T47D (cell line): Measurements from ENCODE around the gene IRF5.
A peak's percentile ranks its signal among the peaks of the same experiment; 100 is the strongest.

ENCODE experiments used
- DNase-seq, 2 experiments: peaks; one replicate each; pipeline versions ENCODE4 v3.0.0 to v3.0.0-alpha.2; 2011 to 2012; ENCODE audit warnings: low read depth in 1 of 2, low spot score in 1 of 2
- JUND ChIP-seq: IDR thresholded peaks from 2 replicates; pipeline ENCODE4 v1.6.1; 2012; ENCODE audit warnings: low read depth
- in situ Hi-C: cut with HindIII; loops from 2 replicates; pipeline ENCODE4 v1.10.0; 2016; ENCODE audit warnings: low sequenced_read_pairs, low pct_unique_long_range_greater_than_20kb

The IRF5 gene

DNA sequence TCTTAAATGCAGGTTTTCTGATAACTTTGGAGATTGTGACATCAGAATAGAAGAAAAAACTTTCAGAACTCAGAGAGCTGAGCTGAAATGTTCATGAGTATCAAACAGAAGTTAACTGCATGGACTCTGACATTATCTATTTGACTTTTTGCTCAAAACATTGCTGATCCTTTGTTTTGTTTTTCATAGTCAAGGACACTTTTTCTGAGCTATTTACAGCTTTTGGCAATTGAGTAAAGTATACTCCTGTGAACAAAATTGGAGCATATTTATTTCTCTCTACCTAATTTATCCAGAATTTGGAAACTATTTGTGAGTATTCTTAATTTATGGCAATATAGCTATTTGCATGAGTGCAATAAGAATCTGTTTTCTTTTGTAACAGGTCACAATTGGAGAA lies 38.3 kb upstream of the IRF5 start:
- no peak for TF ChIP-seq JUND
- in situ Hi-C loops = no loop called here
- DNase-seq = peak in 1 of 2 experiments; percentile 12

DNA sequence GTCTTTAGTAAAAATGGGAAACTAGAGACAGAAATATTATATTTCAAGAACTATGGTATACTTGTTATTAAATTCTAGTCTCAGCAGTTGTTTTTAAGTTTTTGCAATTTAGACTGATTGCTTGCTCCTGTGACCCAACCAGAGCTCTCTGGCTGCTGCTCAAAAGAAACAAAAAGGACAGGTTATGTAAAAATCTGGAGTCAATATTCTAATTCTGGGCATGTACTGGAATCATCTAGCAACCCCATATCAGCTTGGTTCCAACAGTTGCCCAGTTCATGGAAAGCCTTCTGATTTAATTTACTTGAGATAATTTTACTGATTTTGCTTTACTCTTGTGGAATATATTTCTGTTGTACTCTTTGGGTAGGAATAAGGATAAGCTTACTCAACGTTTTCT lies 37.5 kb upstream of the IRF5 start:
- in situ Hi-C loops = no loop called here
- no peak for DNase-seq
- TF ChIP-seq JUND = no peak

DNA sequence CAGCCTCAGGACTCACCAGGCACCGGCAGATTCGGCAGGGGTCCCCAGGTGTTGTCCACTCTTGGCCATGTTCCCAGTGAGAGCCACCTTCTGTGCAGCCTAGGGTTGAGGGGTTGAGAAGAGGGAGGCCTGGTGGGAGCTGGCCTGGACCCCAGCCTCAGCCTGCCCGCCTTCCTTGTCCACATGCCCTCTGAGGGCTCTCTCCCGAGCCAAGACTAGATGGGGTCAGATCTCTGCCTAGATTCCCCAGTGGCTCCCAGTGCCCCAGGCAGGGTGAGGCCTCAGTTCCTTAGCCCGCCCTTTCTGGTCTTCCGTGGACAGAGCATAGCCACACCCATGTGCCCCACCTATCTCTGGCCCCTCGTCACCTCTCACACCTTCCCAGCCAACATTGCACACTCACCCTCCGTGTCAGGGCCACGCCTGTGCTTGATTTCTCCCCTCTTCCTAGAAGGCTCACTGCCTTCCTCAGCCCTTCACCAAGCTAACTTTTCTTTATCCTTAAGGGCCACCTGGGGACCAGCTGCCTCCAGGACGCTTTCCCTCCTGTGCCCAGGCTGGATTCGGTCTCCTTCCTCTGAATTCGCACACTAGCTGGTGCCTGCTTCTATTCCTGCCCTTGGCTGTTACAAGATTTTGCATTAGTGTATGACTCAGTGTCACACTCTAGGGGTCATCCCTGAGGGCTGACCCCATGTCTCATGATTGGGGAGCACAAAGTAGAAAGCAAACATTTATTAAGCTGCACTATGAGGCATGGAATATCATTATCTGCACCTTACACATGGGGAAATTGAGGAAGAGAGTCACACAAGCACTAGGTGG lies 34.8 kb upstream of the IRF5 start:
- DNase-seq = no peak
- in situ Hi-C loops = no loop called here
- TF ChIP-seq JUND = no peak

DNA sequence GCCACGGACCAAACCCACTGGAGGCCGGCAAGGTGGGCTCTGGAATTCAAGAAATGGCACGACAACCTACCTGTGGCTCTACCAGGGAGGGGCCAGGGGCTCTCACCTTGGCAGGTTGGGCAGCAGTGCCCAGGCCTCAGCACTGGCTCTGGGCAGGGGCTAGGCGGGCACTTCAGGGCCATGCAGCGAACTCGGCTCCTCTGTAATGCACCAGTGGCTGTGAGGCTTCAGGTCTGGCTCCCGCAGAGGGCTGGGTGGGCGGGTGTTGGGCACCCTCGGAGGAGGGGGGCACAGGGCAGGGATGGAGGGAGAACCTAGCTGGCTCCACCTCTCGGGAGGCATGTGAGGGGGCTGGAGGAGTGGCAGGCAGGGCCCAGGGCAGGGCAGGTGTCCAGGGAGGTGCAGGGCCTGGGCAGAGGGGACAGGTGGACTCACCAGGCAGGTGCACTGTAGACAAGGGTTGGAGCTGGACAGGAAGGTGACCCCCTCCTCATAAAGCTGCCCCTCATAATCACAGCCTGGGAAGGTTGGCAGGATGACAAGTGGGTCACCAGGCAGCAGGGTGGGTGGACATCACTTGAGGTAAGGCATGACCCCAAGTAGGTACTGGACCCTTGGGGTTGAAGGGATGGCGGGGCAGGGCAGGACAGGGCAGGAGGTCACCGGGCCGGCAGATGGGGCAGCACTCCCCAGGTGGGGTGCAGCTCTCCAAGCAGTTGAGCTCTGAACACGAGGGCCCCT lies 33.9 kb upstream of the IRF5 start:
- in situ Hi-C loops = no loop called here
- DNase-seq = no peak
- no peak for TF ChIP-seq JUND

DNA sequence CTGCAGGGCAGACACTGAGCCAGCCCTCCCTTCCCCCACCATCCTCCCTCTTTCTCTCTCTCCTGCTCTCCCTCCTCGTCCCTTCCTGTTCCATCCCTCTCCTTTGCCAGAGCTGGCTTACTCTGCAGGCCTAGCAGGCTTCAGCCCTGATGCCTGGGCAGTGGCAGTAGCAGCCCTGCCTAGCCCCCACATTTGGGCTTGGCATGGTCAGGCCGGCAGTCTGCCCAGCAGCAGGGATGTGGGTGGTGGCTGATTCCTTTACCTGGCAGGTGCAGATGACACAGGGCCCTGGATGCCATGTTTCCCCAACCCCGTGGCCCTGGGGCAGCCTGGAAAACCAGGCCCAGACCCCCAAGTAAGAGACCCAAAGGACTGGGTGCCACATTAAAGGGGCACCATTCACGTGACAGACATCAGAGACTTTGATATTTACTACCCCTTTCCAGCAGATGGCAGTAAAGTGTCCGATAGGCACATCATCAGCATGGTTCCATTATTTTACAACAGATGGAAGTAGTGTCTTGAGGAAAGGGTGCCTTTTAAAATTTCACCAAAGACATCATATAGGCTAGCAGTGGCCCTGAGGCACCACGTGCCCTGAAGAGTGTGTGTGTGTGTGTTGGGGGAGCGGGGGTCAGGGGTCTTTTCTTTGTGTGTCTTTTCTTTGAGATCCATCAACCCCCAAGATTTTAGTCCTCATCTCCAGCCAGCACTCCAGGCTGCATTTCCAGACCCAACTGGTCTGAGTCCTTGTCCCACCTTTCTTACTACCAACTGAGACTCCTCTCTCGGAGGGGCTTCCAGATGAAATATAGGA lies 33.1 kb upstream of the IRF5 start:
- in situ Hi-C loops = no loop called here
- TF ChIP-seq JUND = no peak
- DNase-seq = peak; percentile 63 to 69

DNA sequence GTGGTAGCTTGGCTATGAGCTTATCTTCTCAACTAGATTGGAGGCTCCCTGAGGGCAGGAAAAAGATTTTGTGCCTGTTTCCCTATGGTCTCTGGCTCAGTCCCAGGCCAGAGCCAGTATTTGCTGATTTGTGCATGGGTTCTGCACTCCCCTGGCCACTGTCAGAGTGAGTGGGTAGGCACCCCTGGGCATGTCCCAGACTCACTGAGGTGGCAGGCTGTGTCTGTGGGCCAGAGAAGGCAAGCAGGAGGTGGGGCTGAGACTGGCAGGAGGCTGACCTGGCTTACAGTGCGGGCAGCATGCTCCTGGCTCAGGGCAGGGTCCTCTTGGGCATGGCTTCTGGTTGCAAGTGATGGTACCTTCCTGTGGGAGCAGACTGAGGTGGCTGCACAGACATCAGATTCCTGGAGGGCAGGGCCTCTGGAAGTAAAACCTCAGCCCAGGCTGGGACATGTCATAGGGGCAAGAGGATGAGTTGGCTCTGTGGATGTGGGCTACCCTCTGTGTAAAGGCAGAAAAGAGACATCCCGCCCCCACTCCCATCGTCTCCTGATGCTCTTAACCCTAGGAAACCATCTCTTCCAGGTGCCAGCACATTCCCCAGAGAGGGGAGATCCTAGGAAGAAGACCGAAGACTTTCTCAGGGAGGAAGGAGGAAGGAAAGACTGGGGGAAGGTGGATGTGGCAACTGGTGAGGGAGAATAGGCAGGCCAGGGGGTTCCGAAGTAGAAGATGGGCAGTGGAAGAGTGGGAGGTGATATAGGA lies 31.5 kb upstream of the IRF5 start:
- in situ Hi-C loops = no loop called here
- TF ChIP-seq JUND = no peak
- DNase-seq = no peak

DNA sequence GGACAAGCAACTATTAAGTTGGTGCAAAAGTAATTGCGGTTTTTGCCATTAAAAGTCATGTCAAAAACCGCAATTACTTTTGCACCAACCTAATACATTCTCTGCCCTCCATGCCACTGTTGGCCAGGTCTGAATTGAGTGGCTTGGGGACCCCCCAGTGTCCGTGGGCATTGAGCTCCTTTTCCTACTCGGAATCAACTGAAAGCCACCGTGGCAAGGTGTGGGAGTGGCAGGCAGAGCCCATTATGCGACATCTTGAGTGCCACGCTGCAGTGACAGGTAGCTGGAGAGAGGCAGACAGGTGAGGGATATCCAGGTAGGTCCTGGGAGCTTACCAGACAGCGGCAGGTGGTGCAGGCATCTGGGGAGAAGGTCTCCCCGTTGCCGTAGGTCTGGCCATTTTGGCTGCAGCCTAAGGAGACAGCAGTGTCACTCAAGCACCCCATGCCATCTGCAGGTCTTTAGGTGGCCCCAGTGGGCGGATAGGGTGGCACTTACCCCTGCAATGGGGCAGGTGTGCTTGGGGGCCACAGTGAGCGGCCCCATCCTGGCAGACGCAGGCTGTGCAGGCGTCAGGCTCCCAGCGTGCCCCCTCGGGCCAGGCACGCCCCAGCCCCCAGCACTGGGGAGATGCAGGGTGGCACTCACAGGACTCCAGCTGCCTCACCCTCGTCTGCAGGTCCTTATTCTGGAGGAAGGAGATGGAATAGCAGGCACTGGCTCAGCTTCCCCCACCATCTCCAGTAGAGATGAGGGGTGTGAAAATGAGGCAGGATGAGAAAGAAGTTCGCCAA lies 30.8 kb upstream of the IRF5 start:
- no peak for TF ChIP-seq JUND
- in situ Hi-C loops = no loop called here

DNA sequence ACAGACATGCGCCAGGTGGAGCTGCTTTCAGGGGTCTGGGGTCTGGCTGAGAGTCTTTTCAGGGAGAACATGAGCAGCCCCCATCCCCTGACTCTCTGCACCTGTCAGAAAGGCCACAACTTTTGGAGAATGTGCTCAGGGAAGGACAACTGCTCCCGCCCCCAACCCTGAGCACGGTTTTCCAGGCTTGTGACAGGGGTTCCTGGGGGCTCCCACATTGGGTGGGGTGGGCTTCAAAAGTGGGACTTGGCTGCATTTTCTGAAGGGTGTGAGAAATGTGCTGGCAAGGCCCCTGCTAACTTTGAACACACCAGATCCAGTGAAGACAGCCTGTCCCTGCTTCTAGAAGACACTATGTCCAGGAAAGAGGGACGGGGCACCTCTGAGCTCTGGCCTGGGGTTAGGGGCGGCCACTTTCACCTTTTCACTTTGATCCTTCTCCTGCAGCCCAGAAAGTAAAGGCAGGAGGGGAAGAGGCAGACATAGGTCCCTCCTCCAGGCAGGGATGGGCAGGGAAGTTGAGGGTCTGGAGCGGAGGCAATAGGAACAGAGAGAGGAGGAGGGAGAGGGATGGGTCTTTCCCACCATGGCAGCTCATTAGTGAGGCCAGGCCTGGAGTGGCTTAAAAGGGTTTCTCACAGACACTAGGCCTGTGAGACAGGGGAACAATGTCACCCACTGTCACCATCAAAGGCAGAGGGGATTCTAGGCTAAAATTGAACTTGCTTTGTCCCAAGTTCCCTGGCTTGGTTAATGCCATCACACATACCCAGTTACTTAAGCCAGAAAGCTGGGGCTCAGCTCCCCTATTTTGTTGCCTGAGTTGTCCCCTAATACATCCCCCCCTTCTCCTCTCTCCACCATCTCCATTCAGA lies 28.7 kb upstream of the IRF5 start:
- in situ Hi-C loops = no loop called here
- no peak for DNase-seq
- no peak for TF ChIP-seq JUND

More for the DNA sequence above, 30.8 kb upstream of the IRF5 start:
- no peak for DNase-seq

DNA sequence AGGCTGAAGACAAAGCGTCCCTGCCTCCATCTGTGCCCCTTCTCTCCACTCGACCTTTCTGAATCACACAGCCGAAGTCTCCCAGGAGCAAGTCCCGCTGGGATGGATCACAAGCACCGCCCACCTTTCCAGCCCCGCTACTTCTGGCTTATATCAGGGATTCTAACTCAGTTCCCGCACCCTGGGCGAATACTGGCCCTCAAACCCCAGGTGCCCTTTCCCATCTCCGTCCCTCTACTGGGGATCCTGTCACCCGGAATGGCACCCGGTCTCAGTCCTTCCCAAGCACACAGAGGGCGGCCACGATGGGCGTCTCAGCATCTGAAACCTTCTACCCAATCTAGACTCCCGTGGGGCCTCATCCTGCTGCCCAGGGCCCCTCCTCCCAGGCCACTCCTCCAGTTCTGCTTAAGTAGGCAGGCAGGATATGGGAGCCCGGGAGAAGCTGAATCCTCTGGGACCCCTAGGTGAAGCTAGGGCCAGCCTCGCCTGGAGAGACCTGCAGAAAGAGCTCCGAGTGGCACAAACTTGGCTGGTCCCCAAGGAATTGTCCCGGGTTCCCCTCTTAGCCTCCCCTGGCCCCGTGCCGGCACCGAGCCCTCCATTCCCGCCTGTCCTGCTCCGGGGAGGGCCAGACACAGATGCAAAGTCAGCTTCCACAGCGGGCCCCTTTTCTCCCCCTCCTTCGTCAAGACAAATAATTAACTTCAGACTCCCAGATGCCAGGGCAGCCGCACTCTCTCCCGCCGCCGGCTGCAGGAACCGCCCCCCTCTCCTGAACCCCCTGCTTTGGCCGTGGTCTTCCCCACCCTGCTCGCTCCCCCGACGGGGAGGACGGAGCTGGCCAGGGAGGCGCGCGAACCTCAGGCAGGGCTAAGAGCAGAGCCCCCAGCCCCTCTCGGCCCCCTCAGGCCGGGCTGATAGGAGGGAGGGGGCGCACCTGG lies 27.8 kb upstream of the IRF5 start:
- TF ChIP-seq JUND = no peak
- in situ Hi-C loops = no loop called here
- no peak for DNase-seq

DNA sequence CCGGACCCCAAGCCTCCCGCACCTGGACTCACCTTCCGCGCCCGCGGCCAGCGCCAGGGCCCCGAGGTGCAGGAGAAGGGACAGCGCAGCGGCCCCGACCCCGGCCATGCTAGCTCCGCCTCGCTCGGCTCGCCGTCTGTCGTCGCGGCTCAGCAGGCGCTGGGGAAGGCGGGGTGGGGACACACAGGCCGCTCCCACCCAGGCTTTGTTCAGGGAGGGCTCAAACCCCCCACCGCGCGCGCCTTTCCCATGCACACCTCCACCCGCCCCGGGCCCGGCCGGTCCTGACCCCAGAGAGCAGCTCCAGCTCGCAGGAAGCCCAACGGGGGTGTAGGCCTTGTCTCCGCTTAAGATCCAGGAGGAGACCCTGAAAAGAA lies 27.2 kb upstream of the IRF5 start, which contains the start of gene KCP:
Gene KCP, minus strand, starts transcription at position 141 of the 377 bp plus-strand sequence. Its CDS starts 33 bp downstream, at position 108.
- TF ChIP-seq JUND = no peak
- DNase-seq = no peak
- in situ Hi-C loops = no loop called here
